ENCODE results near the gene DPM3. TPM values are rescaled to one million over a fixed set of nuclear protein-coding genes. Genes with fewer than 3 reads are reported as not detected.

DPM3 gene
- total RNA-seq, 1 experiment from 2014 or later: 113 TPM

DNA sequence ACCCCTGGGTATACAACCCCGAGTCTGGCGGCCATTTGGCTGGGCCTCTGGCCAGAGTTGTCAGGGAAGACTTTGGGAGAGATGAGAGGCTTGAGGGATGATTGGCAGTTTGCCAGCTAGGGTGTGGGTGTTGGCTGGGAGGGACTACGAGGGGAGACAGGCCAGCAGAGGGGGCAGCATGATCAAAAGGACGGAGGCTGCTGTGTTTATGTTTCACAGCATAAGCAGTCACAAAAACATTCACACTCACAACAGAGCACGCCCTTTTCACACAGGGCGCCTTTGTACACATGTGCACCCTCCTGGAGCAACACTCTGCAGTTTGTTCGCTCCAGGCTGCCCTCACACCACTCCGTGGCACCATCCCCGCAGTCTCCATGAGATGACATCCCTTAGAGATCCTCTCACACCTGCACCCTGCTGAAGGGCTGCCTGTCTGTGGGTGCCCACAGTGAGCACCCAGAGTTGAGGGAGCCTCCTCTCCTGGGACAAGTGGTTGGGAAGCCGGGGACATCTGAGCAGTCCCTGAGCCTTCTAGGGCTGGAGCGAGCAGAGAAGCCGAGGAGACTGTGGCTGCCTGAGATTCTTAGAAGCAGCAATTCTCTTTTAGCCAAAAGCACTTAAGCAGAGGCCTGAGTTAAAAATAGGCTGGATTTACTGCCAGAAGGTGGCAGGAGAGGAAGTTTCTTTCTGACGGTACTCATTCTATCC, 46.3 kb downstream of the DPM3 start:
- BruUV-seq (replicated peaks): no TSS peak
- H3K27ac ChIP-seq (ENCODE audit: low read depth, low read length): peak overlapping the region; percentile 18; the same call in 1 of the 2 replicates

More for the DNA sequence above, 46.3 kb downstream of the DPM3 start:
- ATAC-seq (peak; percentile 73), DNase-seq (ENCODE audit: low read depth, low spot score) (peak; percentile 35)
- Histone ChIP-seq H3K9ac (ENCODE audit: low read length) (no peak overlapping the region), H3K4me2 (ENCODE audit: low read length) (peak overlapping the region; percentile 40), H3K4me3 (replicated peaks in 1 of 2; ENCODE audit: low read depth in 1 of 2, low read length in 2 of 2) (no peak overlapping the region), H3K36me3 (ENCODE audit: control insufficient read depth in 1 of 2, insufficient read depth in 2 of 2, low read length in 2 of 2) (no peaks in the 10 kb centered on the region), H4K20me1 (ENCODE audit: insufficient read depth) (no peaks in the 10 kb centered on the region), H3K79me2 (ENCODE audit: insufficient read depth, low read length) (no peaks in the 10 kb centered on the region), H2AFZ (ENCODE audit: low read depth, low read length, poor library complexity, severe bottlenecking) (no peak overlapping the region), H3K9me3 (ENCODE audit: control insufficient read depth in 1 of 2, insufficient read depth in 1 of 2, low read depth in 1 of 2, low read length in 2 of 2) (no peaks in the 10 kb centered on the region), H3K4me1 (ENCODE audit: control insufficient read depth in 1 of 2, insufficient read depth in 2 of 2, low read length in 2 of 2) (peaks cover 12 to 29% of the 10 kb centered on the region in 2 experiments; a peak in 3 of 4 replicates), H3K27me3 (ENCODE audit: insufficient read depth, low read length) (no peaks in the 10 kb centered on the region), H3K9me2 (ENCODE audit: insufficient read depth) (no peaks in the 10 kb centered on the region)
- CTCF ChIA-PET: interaction anchor here (2.4 to 5.9 kb wide), 3 partner anchors 9 to 73 kb away, joined by 8 to 163 read pairs (median 25); no protein-coding TSS in a partner anchor
- TF ChIP-seq, protein P1, sequence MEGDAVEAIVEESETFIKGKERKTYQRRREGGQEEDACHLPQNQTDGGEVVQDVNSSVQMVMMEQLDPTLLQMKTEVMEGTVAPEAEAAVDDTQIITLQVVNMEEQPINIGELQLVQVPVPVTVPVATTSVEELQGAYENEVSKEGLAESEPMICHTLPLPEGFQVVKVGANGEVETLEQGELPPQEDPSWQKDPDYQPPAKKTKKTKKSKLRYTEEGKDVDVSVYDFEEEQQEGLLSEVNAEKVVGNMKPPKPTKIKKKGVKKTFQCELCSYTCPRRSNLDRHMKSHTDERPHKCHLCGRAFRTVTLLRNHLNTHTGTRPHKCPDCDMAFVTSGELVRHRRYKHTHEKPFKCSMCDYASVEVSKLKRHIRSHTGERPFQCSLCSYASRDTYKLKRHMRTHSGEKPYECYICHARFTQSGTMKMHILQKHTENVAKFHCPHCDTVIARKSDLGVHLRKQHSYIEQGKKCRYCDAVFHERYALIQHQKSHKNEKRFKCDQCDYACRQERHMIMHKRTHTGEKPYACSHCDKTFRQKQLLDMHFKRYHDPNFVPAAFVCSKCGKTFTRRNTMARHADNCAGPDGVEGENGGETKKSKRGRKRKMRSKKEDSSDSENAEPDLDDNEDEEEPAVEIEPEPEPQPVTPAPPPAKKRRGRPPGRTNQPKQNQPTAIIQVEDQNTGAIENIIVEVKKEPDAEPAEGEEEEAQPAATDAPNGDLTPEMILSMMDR (IDR thresholded peaks at IDR 0.05 in 2 of 3, conservative IDR thresholded peaks at IDR 0.05 in 1 of 3; ENCODE audit: borderline replicate concordance in 1 of 3, insufficient read depth in 1 of 3, low read depth in 2 of 3, low read length in 2 of 3): peak in 2 of 3 experiments; percentile 46 to 62; a peak in 3 of 6 replicates
- TF ChIP-seq, protein P2, sequence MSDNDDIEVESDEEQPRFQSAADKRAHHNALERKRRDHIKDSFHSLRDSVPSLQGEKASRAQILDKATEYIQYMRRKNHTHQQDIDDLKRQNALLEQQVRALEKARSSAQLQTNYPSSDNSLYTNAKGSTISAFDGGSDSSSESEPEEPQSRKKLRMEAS (IDR thresholded peaks at IDR 0.05): no peak
- RAD21 ChIA-PET (ENCODE audit: low non-redundant PET in 1 of 2, low total read pairs in 2 of 2, uncharacterized antibody in 2 of 2, unreplicated experiment in 2 of 2): no interaction called here
- intact Hi-C loops (cut with micrococcal nuclease): loop anchor here (2.0 to 10.0 kb wide), 2 partner anchors 35 to 501 kb away; no protein-coding TSS in a partner anchor
- POLR2A ChIA-PET: no interaction called here

All from HCT116 (cell line).